Astrocyte (in vitro differentiated cells and primary cell): ENCODE measurements around the gene ZNF335.

Experiments
- EZH2 ChIP-seq: IDR thresholded peaks from 2 replicates; pipeline ENCODE4 v1.6.1; 2012; ENCODE audit warnings: mild to moderate bottlenecking, low read length, inconsistent platforms; ENCODE audit not compliant: insufficient read depth
- TF ChIP-seq, protein P1 (sequence below): IDR thresholded peaks from 2 replicates; pipeline ENCODE4 v1.5.1; 2011; ENCODE audit warnings: low read depth, mild to moderate bottlenecking, inconsistent platforms, low read length, moderate library complexity; ENCODE audit not compliant: insufficient read depth

DNA sequence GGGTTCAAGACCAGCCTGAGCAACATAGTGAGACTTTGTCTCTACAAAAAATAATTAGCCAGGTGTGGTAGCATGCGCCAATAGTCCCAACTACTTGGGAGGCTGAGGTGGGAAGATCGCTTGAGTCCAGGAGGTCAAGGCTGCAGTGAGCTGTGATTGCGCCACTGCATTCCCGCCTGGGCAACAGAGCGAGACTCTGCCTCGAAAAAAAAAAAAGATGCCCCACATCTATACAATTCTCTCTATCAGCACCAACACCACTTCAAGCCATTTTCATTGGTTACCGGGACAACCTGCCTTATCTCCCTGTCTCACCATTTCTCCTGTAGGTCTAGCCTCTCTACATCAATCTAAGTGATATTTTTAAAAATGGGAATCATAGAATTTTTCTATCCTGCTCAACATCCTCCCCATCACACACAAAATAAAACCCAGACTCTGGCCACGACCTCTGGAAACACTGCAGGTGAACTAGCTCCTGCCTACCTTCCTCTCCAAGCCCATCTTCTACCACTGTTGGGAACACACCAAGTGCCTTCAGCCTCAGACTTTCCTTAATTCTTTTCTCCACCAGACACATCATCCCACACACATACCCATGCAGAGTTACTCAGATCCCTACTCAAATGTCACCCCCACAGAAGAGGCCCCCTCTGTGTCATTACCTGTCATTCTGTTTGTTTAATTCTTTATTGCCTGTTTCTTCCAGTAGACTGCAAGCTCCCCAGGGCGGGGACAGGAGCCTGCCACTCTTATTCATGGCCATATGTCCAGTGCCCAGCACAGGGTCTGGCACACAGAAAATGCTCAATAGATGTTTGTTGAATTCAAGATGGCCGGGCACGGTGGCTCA is 50.4 kb downstream of the ZNF335 start:
- TF ChIP-seq EZH2 = no peak
- TF ChIP-seq, protein P1, sequence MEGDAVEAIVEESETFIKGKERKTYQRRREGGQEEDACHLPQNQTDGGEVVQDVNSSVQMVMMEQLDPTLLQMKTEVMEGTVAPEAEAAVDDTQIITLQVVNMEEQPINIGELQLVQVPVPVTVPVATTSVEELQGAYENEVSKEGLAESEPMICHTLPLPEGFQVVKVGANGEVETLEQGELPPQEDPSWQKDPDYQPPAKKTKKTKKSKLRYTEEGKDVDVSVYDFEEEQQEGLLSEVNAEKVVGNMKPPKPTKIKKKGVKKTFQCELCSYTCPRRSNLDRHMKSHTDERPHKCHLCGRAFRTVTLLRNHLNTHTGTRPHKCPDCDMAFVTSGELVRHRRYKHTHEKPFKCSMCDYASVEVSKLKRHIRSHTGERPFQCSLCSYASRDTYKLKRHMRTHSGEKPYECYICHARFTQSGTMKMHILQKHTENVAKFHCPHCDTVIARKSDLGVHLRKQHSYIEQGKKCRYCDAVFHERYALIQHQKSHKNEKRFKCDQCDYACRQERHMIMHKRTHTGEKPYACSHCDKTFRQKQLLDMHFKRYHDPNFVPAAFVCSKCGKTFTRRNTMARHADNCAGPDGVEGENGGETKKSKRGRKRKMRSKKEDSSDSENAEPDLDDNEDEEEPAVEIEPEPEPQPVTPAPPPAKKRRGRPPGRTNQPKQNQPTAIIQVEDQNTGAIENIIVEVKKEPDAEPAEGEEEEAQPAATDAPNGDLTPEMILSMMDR = no peak
